NCI-H128 (cell line): ENCODE measurements around the gene ABHD4.
A peak's percentile ranks its signal among the peaks of the same experiment; 100 is the strongest.
"Not testable (repeated sequence)": the region's sequence is repeated elsewhere in the genome, so short reads cannot be mapped to it uniquely, and the experiment has no call there.

ENCODE experiments used
- DNase-seq: peaks from one replicate; lab custom pipeline; 2025; ENCODE audit not compliant: unreplicated experiment; lab: John Stamatoyannopoulos, UW

The ABHD4 gene

GRCh38 chr14:22622255-22622654 is 24.2 kb downstream of the ABHD4 start:
- DNase-seq: no peak

- DNase-seq: no peak
Observed at GRCh38 chr14:22623047-22623446, 24.9 kb downstream of the ABHD4 start.

- DNase-seq: no peak
Observed at GRCh38 chr14:22626590-22626989, 28.5 kb downstream of the ABHD4 start.

- DNase-seq: no peak
Observed at GRCh38 chr14:22627506-22628263, 29.6 kb downstream of the ABHD4 start.

GRCh38 chr14:22629361-22629760 is 31.3 kb downstream of the ABHD4 start:
- no peak for DNase-seq

- DNase-seq: no peak
Observed at GRCh38 chr14:22630066-22630465, 32.0 kb downstream of the ABHD4 start.

GRCh38 chr14:22630486-22630885 is 32.4 kb downstream of the ABHD4 start:
- DNase-seq: no peak

GRCh38 chr14:22634233-22634900 is 36.3 kb downstream of the ABHD4 start:
- DNase-seq: no peak

- not testable (repeated sequence) for DNase-seq
Observed at GRCh38 chr14:22635980-22636379, 37.9 kb downstream of the ABHD4 start.

- no peak for DNase-seq
Observed at GRCh38 chr14:22640192-22640591, 42.1 kb downstream of the ABHD4 start.

GRCh38 chr14:22641846-22642245 is 43.7 kb downstream of the ABHD4 start:
- no peak for DNase-seq

GRCh38 chr14:22644305-22644635 is 46.2 kb downstream of the ABHD4 start, which contains the start of gene OR6J1:
TSS of gene OR6J1 (minus strand) at chr14:22644352. CDS start at chr14:22634811, 9,541 bp downstream.
- no peak for DNase-seq

GRCh38 chr14:22646570-22647254 is 48.6 kb downstream of the ABHD4 start:
- DNase-seq: no peak

- DNase-seq: no peak
Observed at GRCh38 chr14:22648506-22648905, 50.4 kb downstream of the ABHD4 start.

- no peak for DNase-seq
Observed at GRCh38 chr14:22650046-22650739, 52.1 kb downstream of the ABHD4 start.

- DNase-seq: no peak
Observed at GRCh38 chr14:22650960-22651521, 52.9 kb downstream of the ABHD4 start.

GRCh38 chr14:22651586-22651985 is 53.5 kb downstream of the ABHD4 start:
- no peak for DNase-seq

GRCh38 chr14:22653012-22653621 is 55.0 kb downstream of the ABHD4 start:
- DNase-seq: peak; percentile 4

GRCh38 chr14:22656226-22656625 is 58.1 kb downstream of the ABHD4 start:
- no peak for DNase-seq

- DNase-seq: no peak
Observed at GRCh38 chr14:22656945-22657731, 59.0 kb downstream of the ABHD4 start.
